ENCODE data around the gene NFIC. TPM values are rescaled to one million over a fixed set of nuclear protein-coding genes. Genes with fewer than 3 reads are reported as not detected.
"Not testable (repeated sequence)": the region's sequence is repeated elsewhere in the genome, so short reads cannot be mapped to it uniquely, and the experiment has no call there.

Gene NFIC
- polyA plus RNA-seq, 1 donor = 20.0 TPM

DNA sequence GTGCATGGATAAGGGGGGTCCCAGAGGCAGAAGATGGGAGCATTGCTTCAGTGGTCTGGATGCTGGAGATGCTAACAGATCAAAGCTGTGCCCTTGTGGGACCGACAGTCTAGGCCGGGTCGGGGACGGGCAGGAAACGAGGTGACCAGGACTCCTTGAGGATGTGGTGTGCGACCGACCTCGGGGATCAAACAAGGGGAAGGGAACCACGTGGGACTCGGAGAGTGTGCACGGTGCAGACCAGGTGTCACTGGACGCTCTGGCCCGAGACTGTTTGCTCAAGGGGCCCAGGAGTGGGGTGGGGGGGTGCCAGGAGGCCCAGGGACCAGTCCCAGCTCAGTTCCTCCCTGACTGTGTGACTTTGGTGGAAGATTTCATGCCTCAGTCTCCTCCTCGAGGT is 6.0 kb downstream of the NFIC start:
- DNase-seq = no peak

DNA sequence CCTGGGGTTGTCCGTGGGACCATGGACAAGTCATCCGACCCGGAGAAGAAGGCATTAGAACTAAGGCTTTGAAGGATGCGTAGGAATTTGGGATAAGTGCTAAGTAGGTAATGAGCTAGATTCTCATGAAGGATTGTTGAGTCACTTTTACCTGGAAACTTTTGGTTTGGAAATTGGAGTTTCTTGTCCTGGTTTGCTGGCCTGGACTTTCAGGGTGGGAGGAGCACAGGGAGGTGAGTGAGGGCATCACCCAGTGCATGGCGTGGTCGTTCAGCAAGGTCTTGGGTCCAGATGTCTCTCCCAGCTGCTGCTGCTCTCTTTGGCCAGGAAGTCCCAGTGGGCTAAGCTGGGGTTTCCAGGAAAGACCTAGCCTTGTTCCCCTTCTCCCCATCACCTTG is 7.6 kb downstream of the NFIC start:
- DNase-seq = no peak

DNA sequence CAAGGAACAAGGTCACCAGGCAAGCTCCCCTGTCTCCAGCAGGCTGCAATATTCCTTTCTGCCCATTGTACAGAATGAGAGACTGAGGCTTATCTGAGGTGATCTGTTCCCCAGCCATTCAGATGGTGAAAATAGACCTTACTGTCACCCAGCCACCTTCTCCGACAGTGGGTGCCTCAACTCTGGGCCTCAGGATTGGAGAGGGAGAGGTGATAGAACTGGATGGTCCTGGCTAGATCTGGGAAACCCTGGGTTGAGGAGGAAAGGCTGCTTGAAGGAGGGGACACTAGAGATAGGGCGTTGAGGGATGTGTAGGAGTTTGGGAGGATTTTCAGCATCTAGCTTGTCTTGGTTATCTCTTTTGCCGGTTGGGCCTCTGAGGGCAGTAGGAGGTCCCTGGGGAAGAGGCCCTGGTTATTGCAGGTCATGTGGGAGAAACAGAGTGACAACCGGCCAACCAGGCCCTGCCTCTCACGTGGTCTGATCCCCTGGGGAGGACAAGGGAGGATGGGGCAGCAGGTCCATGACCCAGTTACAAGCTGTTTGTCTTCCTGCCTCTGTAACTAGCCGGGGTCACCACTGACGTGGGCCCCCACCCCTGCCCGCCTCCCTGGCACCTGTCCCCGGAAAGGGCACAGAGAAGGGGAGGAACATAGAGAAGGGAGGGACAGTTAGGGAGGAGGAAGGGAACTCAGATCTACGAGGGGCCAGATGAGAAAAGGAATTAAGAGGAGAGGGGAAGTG is 8.2 kb downstream of the NFIC start:
- no peak for DNase-seq

DNA sequence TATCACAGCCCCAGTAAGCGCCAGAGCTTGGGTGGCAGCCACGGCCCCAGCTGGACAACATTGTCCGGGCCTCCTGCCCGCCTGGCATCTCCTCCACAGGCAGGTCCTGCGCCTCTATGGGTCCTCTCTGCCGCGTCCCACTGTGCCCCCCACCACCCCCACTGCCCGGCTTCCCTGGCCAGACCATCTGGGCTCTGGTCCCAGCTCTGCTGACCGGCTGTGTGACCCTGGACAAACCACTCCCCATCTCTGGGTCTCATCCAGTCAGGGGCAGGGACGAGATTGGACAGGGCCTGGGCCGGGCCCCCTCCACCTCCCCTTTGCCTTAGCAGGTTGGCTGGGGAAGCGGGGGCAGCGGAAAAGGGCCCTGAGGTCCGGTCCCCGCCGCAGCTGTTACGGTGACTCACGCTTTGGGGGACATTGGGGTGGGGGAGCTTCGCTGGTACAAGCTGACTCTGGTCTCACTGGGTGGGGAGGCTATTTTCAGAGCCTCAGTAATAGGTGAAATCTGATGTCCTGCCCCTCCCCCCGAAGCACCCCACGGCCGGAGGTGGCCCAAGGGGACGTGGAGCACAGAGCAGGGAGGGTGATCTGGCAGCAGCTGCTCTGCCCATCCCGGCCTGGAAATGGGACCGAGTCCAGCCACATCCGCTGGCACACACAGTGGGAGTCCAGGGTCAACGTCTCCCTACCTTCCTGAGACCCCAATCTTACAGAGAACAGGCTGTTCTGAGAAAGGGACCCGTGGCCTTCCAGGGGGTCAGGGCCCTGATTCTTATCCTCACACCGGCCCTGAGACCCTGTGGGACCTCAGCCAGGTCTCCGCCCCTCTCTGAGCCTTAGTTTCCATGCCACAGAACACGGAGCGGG is 9.1 kb downstream of the NFIC start:
- DNase-seq = no peak

DNA sequence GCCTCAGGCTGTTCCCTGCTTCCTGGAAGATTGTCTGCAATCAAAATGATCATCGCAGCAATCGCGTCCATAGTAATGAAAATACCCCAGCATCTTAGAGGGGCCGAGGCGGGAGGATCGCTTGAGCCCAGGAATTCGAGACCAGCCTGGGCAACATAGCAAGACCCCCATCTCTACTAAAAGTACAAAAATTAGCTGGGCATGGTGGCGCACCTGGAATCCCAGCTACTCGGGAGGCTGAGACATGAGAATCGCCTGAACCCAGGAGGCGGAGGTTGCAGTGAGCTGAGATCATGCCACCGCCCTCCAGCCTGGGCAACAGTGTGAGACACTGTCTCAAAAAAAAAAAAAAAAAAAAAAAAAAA is 9.7 kb downstream of the NFIC start:
- DNase-seq = not testable (repeated sequence)

DNA sequence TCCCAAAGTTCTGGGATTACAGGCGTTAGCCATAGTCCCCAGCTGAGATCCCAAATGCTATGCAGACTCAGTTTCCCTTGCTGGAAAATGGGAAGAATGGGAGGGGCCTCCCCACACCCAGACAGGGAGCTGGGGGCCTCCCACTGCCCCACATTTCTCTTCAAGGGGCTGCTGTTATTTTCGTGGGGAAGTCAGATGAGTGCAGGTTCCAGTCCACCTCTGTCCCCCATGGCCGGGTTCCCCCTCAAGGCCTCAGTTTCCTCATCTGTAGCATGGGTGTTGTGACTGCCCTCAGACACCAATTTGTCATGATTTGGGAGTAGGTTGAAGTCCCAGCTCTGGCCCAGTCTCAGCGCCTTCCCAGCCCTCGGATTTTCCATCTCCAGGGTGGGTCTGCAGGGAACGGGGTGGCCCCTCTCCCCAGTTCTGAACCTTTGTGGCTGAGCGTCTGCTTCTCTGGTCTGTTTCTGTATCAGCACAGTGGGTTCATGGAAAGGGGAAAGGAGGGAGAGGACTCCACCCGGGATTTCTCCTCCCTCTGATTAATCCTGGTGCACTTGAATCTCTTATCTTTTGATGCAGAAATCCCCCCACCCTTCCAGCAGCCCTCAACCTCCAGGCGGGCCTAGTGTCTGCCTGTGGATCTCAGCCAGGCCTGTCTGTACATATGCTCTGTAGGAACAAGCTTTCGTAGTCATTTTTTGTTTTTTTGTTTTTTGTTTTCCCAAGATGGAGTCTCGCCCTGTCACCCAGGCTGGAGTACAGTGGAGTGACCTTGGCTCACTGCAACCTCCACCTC is 12.2 kb downstream of the NFIC start:
- no peak for DNase-seq

DNA sequence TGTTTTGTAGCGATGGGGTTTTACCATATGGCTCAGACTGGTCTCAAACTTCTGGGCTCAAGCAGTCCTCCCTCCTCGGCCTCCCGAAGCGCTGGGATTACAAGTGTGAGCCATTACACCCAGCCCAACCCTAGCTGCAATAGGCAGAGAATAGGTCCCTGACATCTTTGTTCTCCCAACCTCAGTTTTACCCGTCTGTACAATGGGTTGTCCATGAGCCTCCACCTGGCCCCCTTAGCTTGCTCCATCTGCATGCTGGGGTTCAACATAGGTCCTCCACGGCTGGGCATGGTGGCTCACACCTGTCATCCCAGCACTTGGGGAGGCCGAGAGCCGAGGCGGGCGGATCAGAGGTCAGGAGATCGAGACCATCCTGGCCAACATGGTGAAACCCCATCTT is 14.4 kb downstream of the NFIC start:
- no peak for DNase-seq

DNA sequence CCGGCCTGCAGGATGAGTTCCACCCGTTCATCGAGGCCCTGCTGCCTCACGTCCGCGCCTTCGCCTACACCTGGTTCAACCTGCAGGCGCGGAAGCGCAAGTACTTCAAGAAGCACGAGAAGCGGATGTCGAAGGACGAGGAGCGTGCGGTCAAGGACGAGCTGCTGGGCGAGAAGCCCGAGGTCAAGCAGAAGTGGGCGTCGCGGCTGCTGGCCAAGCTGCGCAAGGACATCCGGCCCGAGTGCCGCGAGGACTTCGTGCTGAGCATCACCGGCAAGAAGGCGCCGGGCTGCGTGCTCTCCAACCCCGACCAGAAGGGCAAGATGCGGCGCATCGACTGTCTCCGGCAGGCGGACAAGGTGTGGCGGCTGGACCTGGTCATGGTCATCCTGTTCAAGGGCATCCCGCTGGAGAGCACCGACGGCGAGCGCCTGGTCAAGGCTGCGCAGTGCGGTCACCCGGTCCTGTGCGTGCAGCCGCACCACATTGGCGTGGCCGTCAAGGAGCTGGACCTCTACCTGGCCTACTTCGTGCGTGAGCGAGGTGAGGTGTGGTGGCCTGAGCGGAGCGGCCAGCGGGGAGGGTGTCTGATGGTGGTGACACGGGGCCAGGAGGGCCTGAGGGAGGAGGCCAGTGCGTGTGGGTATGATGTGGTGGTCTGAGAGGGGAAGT is 15.5 kb downstream of the NFIC start:
- no peak for DNase-seq

DNA sequence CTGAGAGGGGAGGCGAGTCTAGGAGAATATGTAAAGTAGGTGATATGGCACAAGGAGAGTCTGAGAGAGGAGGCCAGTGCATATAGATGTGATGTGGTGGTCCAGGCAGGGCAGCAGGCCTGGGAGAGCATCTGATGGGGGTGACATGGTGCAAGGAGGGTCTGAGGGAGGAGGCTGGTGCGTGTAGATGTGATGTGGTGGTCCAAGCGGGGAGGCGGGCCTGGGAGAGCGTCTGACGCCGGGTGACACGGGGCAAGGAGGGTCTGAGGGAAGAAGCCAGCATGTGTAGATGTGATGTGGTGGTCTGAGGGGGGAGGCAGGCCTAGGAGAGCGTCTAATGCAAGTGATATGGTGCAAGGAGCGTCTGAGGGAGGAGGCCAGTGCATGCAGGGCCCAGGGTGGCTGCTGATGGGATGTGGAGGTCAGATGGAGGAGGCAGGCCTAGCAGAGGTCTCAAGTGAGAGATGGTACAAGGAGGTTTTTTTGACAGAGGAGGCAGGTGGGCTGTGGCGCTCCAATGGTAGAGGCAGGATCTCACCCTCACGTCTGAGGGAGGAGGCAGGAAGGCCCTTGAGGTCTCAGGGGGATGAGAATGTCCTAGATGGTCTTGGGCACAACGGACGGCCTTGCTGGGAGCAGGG is 16.2 kb downstream of the NFIC start:
- DNase-seq = no peak

DNA sequence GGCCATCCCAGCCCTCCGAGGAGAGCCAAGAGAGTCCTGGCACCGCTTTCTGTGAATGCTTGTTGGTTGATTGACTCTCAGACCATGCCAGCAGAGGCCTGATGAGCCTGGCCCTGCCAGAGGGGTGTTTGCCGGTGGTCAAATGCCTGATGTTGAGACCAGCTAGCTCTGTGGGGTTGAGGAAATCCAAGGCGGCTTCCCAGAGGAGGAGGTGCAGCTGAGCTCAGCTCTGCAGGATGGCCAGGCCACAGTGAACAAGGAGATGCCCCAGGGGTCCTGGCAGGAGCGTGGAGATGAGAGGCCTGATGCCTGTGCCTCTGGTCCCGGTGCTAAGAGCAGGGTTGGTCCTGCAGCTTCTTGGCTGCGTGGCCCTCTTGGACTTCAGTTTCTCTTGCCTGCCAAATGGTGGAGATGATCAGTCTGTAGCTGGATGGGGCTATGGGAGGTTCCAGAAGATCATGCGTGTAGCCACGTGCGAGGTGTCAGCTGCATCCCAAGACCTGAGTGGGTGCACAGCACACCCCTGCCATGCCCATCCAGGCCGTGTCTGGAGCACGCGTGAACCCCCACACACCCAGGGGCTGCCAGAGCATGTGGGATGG is 16.8 kb downstream of the NFIC start:
- no peak for DNase-seq

DNA sequence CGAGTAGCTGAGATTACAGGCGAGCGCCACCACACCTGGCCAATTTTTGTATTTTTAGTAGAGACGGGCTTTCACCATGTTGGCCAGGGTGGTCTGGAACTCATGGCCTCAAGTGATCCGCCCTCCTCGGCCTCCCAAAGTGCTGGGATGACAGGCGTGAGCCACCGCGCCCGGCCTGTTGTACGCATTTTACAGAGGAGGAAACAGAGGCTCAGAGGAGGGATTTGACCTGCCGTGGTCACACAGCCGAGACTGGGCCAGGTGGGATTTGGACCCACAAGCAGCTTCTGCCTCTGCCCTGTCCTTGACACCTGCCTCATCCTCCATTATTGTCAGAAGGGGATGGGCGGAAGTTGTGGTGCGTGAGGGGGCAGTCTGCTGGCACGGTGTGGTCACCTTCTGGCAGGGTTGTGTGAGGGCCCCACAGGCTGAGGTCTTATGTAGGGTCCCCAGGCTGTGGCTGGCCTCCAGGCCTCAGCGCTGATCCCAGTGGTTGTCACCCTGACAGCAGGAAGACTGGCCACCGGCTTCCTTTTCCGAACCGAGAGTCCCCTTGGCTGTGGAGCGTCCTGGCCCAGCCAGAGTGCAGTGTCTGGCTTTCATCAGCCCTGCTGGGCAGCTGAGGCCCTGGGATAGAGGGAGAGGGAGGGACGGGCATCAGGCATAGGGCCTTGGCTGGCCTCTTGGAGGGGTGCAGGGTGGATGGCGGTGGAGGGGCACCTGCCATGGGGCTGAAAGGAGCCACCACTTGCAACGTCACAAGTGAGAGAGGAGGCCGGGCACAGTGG is 20.3 kb downstream of the NFIC start:
- DNase-seq = no peak

DNA sequence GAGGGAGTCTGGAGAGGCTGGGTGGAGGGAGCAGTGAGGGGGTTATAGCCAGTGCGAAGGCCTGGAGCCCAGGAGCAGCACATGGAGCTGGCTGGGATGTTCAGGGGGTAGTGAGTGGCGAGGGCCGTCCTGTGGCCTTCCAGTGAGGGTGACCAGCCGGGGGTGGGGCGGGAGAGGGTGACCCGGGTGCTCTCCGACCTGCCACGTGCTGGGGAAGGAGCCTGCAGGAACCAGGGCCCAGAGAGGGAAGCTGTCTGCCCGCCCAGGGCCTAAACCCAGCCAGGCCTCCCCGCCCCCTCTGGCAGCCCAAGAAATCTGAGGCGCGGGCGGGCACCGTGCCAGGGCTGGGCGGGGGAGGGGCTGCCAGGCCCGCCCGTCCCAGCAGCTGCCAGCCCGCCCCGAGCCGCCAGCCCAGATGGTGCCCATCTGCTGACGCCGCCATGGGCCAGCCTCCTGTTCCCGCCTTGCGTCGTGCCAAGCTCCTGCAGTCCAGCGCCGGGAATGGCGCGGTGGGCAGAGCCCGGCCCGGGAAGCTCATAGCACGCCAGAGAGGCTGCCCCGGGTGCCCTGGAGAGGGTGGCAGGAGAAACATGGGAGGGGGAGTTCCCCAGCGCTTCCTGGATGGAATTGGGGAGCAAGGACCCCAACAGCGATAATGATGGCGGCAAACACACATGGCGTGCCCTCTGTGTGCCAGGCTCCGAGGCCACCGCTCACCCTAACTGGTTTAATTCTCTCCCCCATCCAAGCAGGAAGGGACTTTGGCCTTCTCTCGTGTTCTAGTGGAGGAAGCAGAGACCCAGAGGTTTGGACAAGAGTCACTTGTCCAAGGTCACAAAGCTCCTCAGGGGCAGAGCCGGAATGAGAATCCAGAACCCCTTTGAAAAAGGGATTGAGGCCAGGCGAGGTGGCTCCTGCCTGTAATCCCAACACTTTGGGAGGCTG is 21.5 kb downstream of the NFIC start:
- no peak for DNase-seq

DNA sequence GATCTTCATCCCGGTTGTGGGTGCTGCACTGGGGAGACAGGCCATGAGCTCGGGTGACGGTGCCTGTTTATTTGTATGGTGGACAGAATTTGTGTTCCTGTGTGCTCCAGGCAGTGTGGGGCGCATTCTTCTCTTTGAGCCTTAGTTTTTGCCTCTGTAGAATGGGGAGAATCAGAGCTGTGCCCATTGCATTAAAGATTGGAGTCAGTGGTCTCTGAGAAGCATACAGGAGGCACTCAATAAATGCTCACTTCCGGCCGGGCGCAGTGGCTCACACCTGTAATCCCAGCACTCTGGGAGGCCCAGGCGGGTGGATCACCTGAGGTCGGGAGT is 23.0 kb downstream of the NFIC start:
- DNase-seq = no peak

DNA sequence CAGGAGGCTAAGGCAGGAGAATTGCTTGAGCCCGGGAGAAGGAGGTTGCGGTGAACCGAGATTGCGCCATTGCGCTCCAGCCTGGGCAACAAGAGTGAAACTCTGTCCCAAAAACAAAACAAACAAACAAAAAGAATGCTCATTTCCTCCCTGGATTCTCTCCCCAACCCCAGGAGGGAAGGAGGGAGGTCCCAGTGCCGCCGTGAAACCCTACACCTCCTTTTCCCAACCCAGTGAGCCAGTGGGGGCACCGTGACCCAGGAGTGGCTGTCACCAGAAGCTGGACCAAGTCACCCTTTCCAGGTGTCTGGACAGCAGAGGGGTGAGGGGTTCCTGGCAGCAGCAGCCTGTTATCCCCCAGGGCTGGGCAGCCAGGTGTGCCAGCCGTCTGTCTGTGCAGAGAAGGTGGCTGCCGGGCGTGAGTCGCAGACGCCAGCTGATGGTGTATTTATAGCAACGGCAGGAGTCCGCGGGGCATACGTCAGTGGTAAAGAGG is 23.5 kb downstream of the NFIC start:
- DNase-seq = peak; percentile 57

DNA sequence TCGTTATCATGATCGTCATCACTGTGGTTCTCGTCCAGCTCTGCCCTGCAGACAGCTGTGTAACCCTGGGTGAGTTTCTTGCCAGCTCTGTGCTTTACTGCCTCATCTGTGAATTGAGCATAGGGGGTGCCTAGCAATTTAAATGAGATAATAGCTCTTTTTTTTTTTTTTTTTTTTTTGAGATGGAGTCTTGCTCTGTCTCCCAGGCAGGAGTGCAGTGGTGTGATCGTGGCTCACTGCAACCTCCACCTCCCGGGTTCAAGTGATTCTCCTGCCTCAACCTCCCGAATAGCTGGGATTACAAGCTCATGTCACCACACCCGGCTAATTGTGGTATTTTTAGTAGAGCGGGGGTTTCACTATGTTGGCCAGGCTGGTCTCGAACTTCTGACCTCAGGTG is 25.5 kb downstream of the NFIC start:
- DNase-seq = not testable (repeated sequence)

DNA sequence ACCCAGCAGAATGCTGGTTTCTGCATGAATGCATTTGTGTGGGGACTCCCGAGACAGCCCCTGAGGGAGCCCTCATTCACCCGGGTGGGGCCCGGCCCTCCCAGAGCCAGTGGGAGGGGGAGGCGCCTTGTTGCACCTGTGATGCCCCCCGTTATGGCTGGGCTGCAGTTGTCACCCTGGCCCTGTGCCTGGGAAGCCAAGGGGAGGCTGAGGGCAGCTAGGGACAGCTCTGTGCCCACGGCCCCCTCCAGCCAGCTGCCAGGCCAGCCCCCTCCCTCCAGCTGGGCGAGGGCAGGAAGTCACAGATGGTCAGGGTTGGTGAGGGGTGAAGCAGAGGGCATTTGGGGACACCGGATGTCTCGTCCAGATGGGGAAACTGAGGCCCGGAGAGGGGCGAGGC is 26.1 kb downstream of the NFIC start:
- DNase-seq = no peak

DNA sequence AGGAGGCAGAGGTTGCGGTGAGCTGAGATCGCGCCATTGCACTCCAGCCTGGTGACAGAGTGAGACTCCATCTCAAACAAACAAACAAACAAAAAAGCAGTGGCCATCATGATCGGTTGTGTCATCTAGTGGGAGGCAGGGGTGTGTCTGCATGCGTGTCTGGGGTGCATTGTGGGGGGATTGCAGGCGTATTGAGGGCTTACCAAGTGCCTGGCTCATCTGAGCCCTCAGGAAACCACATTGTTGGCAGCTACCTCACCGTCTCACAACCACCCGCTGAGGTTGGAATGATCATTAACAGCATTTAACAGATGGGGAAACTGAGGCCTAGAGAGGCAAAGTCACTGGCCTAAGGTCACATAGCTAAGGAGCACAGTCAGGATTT is 30.5 kb downstream of the NFIC start:
- DNase-seq = no peak

DNA sequence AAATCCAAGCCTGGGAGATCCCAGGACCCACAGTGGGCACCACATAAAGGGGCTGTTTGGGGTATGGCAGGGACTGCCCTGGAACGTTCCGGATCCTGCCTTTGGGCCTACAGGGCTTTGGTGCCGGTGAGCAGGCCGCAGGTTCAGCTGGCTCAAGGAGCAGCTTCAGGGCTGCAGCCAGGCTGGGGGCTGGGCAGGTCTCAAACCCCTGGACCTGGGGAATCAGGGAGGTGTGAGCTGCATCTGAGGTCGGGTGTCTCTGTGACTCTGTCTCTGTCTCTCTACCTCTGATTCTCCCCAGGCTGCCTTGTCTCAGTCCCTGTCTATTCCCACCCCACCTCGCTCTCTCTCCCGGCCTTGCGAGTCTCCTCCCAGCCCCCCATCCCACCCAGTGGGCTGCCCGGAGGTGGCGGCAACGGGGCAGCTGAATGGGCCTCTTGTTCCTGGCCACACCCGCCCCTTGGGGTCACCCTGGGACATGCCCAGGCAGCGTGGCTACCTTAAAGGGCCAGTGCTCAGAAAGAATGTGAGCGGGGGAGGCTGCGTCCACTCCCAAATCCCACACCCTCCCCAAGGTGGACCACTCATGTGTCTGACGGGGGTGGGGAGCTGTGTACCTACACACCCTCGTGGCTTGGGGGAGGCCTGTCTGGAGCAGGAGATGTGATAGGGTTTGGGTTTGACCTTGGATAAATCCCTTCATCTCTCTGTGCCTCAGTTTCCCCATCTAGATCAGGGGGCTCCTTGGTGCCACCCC is 31.1 kb downstream of the NFIC start:
- DNase-seq = no peak
